PC-3 (cell line): Measurements from ENCODE around the gene HOXD12.

ENCODE experiments used
- CTCF ChIP-seq: fragments of 300-600 bp; sonication (generic); conservative IDR thresholded peaks from 2 replicates; pipeline ENCODE4 v1.5.1; 2017; ENCODE audit warnings: antibody characterized with exemption, low read depth, mild to moderate bottlenecking, low read length
- EZH2 ChIP-seq: fragments of 300-600 bp; sonication (generic); IDR thresholded peaks from one replicate; pipeline ENCODE4 v1.6.1; 2017; ENCODE audit warnings: antibody characterized with exemption, mild to moderate bottlenecking, low read length; ENCODE audit not compliant: unreplicated experiment
- EZH2phosphoT487 ChIP-seq: fragments of 300-600 bp; sonication (generic); IDR thresholded peaks from 2 replicates; pipeline ENCODE4 v1.6.1; 2018; ENCODE audit warnings: mild to moderate bottlenecking, antibody characterized with exemption, low read length, borderline replicate concordance

- TF ChIP-seq CTCF = no peak
- no peak for TF ChIP-seq EZH2
- TF ChIP-seq EZH2phosphoT487 = no peak
These were observed 18.2 kb upstream of the HOXD12 start for GRCh38 chr2:176081376-176081836.
